ENCODE data around the gene REPS1. TPM values are rescaled to one million over a fixed set of nuclear protein-coding genes. Genes with fewer than 3 reads are reported as not detected.

Gene REPS1
- total RNA-seq, result 31.7 and 35.0 TPM in 2 replicates

GRCh38 chr6:138987643-138988468 is at the start of gene REPS1:
REPS1 (minus strand) TSS chr6:138988253; CDS start chr6:138987682, 571 bp downstream.

GRCh38 chr6:139028658-139029469 is 40.8 kb upstream of the REPS1 start, which contains the start of gene ABRACL:
ABRACL (plus strand) TSS chr6:139028745; CDS start chr6:139034161, 5,416 bp downstream.

Other genes with a start within 250 kb of the REPS1 start
- 10.9 and 11.2 TPM in 2 replicates for gene CCDC28A, start 214.5 kb downstream of the REPS1 start, total RNA-seq
- gene ECT2L, start 192.2 kb downstream of the REPS1 start, total RNA-seq, result not detected in 2 replicates
- gene ABRACL, start 40.5 kb upstream of the REPS1 start, total RNA-seq, result 82.2 and 107 TPM in 2 replicates
- 12.1 and 17.3 TPM in 2 replicates for gene HECA, start 146.8 kb upstream of the REPS1 start, total RNA-seq